Mucosa of rectum (tissue), 2 donors: ENCODE data around the gene UNC5B.

Source experiments
- H3K27ac ChIP-seq, 2 donors: one replicate each; pipeline ENCODE4 v1.7.0; 2013; ENCODE audit warnings: inconsistent platforms in 2 of 2, low read depth in 2 of 2, low read length in 2 of 2
- H3K27me3 ChIP-seq, 2 donors: one replicate each; pipeline ENCODE4 v1.7.0; 2013; ENCODE audit warnings: low read length in 2 of 2; ENCODE audit not compliant: control insufficient read depth in 2 of 2, insufficient read depth in 2 of 2
- H3K36me3 ChIP-seq, 2 donors: one replicate each; pipeline ENCODE4 v1.7.0; 2013; ENCODE audit warnings: low read length in 2 of 2; ENCODE audit not compliant: control insufficient read depth in 2 of 2, insufficient read depth in 2 of 2
- H3K4me1 ChIP-seq, 2 donors: one replicate each; pipeline ENCODE4 v1.7.0; 2013; ENCODE audit warnings: low read length in 2 of 2, mild to moderate bottlenecking in 1 of 2; ENCODE audit not compliant: control insufficient read depth in 2 of 2, insufficient read depth in 2 of 2
- H3K4me3 ChIP-seq, 2 donors: one replicate each; pipeline ENCODE4 v1.7.0; 2013; ENCODE audit warnings: low read length in 2 of 2
- H3K9ac ChIP-seq, 2 donors: one replicate each; pipeline ENCODE4 v1.7.0; 2013; ENCODE audit warnings: low read length in 2 of 2, low read depth in 1 of 2, mild to moderate bottlenecking in 1 of 2
- H3K9me3 ChIP-seq, 2 donors: one replicate each; pipeline ENCODE4 v1.7.0; 2013; ENCODE audit warnings: low read length in 2 of 2; ENCODE audit not compliant: control insufficient read depth in 2 of 2
- donor health status: healthy.
- donor health status: Normal muscosa, but diverticular disease.

UNC5B gene

GRCh38 chr10:71188201-71188600, 24.2 kb upstream of the UNC5B start:
- H3K4me3 ChIP-seq, result no peak overlapping the region
- peaks cover 0 to 5% of the 10 kb centered on the region in 2 donors for H3K27me3 ChIP-seq
- no peak overlapping the region for H3K9ac ChIP-seq
- H3K27ac ChIP-seq, result no peak overlapping the region
- H3K36me3 ChIP-seq, result no peaks in the 10 kb centered on the region
- H3K9me3 ChIP-seq, result no peaks in the 10 kb centered on the region
- H3K4me1 ChIP-seq, result no peaks in the 10 kb centered on the region

GRCh38 chr10:71191019-71191418, 21.4 kb upstream of the UNC5B start:
- H3K9ac ChIP-seq, result no peak overlapping the region
- no peaks in the 10 kb centered on the region for H3K27me3 ChIP-seq
- H3K9me3 ChIP-seq, result no peaks in the 10 kb centered on the region
- no peak overlapping the region for H3K4me3 ChIP-seq
- H3K36me3 ChIP-seq, result no peaks in the 10 kb centered on the region
- H3K27ac ChIP-seq, result no peak overlapping the region
- no peaks in the 10 kb centered on the region for H3K4me1 ChIP-seq

- Histone ChIP-seq H3K4me3 (no peak overlapping the region), H3K9ac (no peak overlapping the region), H3K9me3 (no peaks in the 10 kb centered on the region), H3K36me3 (no peaks in the 10 kb centered on the region), H3K27me3 (peaks cover 0 to 1% of the 10 kb centered on the region in 2 donors), H3K27ac (no peak overlapping the region), H3K4me1 (no peaks in the 10 kb centered on the region)
These were observed 20.8 kb upstream of the UNC5B start for GRCh38 chr10:71191551-71192076.

- H3K27me3 ChIP-seq, result peaks cover 0 to 1% of the 10 kb centered on the region in 2 donors
- H3K4me1 ChIP-seq, result no peaks in the 10 kb centered on the region
- H3K9ac ChIP-seq, result no peak overlapping the region
- peaks cover 0 to 2% of the 10 kb centered on the region in 2 donors for H3K9me3 ChIP-seq
- H3K27ac ChIP-seq, result no peak overlapping the region
- no peaks in the 10 kb centered on the region for H3K36me3 ChIP-seq
- H3K4me3 ChIP-seq, result no peak overlapping the region
These were observed 18.9 kb upstream of the UNC5B start for GRCh38 chr10:71193516-71193915.

GRCh38 chr10:71197955-71198354, 14.4 kb upstream of the UNC5B start:
- H3K4me1 ChIP-seq, result no peaks in the 10 kb centered on the region
- peaks cover 2% of the 10 kb centered on the region in 2 donors for H3K9me3 ChIP-seq
- peaks cover 0 to 3% of the 10 kb centered on the region in 2 donors for H3K27me3 ChIP-seq
- H3K27ac ChIP-seq, result no peak overlapping the region
- no peak overlapping the region for H3K9ac ChIP-seq
- H3K4me3 ChIP-seq, result no peak overlapping the region
- no peaks in the 10 kb centered on the region for H3K36me3 ChIP-seq

DNA sequence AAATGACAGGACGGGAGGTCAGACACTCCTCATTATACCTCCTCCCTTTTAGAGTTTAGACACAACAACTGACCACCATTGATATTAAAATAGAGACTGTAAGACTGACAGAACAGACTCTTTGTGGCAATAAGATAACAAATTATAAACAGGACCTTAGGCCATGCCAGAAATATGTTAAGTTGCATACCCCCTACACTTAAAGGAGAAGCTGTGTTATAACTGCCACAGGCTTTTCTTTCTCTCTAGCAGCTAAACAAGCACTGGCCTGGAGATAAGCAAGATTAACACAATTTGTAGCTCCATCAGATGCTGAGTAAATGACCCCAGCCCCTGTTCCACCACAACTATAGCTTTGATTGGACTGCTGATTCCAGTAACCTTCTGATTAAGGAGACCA, 10.5 kb upstream of the UNC5B start:
- Histone ChIP-seq H3K27ac (no peak overlapping the region), H3K4me3 (no peak overlapping the region)

DNA sequence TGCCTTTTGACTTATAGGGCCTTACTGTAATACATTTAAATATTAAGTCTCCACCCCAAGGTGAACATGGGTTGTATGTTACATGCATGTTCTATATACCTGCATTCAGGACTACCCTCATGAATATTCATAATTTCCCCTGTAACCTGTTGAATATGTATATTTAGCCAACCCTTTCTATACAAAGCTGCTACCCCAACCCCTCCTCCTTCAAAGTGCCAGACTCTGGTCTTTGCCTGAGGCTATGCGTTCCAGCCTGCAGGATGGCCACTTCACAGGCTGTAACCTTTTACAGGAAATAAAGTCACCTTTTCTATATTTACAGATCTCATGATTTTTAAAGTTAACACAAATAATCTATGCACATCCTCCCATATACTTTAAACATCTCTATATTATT, 10.1 kb upstream of the UNC5B start:
- H3K36me3 ChIP-seq, result no peaks in the 10 kb centered on the region
- H3K27ac ChIP-seq, result no peak overlapping the region
- peaks cover 0 to 4% of the 10 kb centered on the region in 2 donors for H3K27me3 ChIP-seq
- H3K4me1 ChIP-seq, result no peaks in the 10 kb centered on the region
- H3K4me3 ChIP-seq, result no peak overlapping the region
- peaks cover 2% of the 10 kb centered on the region in 2 donors for H3K9me3 ChIP-seq
- H3K9ac ChIP-seq, result no peak overlapping the region

More for the DNA sequence above, 10.5 kb upstream of the UNC5B start:
- H3K9ac ChIP-seq, result no peak overlapping the region
- H3K4me1 ChIP-seq, result no peaks in the 10 kb centered on the region
- H3K9me3 ChIP-seq, result peaks cover 2% of the 10 kb centered on the region in 2 donors
- H3K36me3 ChIP-seq, result no peaks in the 10 kb centered on the region
- H3K27me3 ChIP-seq, result peaks cover 0 to 4% of the 10 kb centered on the region in 2 donors

DNA sequence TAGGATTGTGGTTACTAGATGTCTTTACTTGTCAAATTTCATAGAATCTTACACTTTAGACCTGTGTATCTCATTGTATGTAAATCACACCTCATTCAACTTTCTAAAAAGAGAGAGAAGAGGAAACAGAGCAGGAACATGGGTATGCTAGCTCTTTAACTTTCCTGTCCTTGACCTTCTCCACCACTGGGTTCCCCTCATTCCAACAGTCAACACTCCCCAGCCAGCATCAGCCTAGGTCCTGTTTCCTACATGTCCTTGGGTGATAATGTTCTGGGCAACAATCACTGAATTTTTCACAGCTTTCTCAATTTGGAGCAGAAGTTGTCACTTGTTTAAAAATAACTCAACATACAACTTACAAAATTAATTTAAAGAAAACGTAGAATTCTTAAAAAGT, 9.2 kb upstream of the UNC5B start:
- Histone ChIP-seq H3K4me1 (no peaks in the 10 kb centered on the region), H3K4me3 (no peak overlapping the region), H3K27me3 (peaks cover 0 to 4% of the 10 kb centered on the region in 2 donors), H3K9ac (no peak overlapping the region), H3K9me3 (peaks cover 0 to 2% of the 10 kb centered on the region in 2 donors), H3K27ac (no peak overlapping the region), H3K36me3 (no peaks in the 10 kb centered on the region)

DNA sequence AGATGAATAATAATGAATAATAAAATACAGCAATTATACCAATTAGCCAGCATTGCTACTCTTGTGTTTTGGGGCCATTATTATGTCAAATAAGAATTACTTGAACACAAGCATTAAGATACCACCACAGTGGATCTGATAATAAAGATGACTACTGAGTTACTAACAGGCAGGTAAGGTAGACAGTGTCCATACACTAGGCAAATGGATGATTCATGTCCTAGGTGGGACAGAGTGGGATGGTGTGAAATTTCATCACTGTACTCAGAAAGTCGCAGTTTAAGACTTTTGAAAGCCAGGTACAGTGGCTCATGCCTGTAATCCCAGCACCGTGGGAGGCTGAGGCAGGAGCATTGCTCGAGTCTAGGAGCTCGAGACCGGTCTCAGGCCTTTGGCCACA, 8.7 kb upstream of the UNC5B start:
- no peak overlapping the region for H3K4me3 ChIP-seq
- no peak overlapping the region for H3K27ac ChIP-seq
- no peaks in the 10 kb centered on the region for H3K36me3 ChIP-seq
- no peaks in the 10 kb centered on the region for H3K4me1 ChIP-seq
- peaks cover 0 to 4% of the 10 kb centered on the region in 2 donors for H3K27me3 ChIP-seq
- peaks cover 0 to under 1% of the 10 kb centered on the region in 2 donors for H3K9me3 ChIP-seq
- no peak overlapping the region for H3K9ac ChIP-seq

DNA sequence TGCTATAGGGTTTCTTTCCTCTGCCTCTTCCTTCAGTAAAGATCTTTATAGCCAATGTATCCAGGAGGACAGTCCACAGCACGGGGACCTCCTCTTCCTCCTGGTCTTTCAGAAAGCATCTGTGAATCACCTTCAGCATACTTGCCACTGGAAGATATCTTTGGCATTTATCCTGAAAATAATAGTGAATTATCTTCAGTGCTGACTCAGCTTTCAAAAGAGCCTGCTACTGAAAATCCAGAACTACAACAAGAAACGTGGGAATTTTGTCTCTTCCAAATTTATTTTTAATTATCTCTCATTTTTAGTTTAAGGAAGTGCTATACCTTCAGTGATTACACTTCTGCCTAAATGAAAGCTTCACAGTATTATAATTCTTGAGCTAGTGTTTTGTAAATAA, 7.6 kb upstream of the UNC5B start:
- Histone ChIP-seq H3K36me3 (no peaks in the 10 kb centered on the region), H3K27me3 (peaks cover 0 to 8% of the 10 kb centered on the region in 2 donors), H3K4me3 (no peak overlapping the region), H3K9me3 (no peaks in the 10 kb centered on the region), H3K4me1 (no peaks in the 10 kb centered on the region), H3K27ac (no peak overlapping the region), H3K9ac (no peak overlapping the region)

GRCh38 chr10:71205468-71205867, 6.9 kb upstream of the UNC5B start:
- H3K36me3 ChIP-seq, result no peaks in the 10 kb centered on the region
- H3K9ac ChIP-seq, result no peak overlapping the region
- no peaks in the 10 kb centered on the region for H3K4me1 ChIP-seq
- peaks cover 4 to 14% of the 10 kb centered on the region in 2 donors for H3K27me3 ChIP-seq
- H3K4me3 ChIP-seq, result no peak overlapping the region
- no peaks in the 10 kb centered on the region for H3K9me3 ChIP-seq
- H3K27ac ChIP-seq, result no peak overlapping the region
